ENCODE measurements around the gene ZNF556. TPM values are rescaled to one million over a fixed set of nuclear protein-coding genes. Genes with fewer than 3 reads are reported as not detected.

The ZNF556 gene
- total RNA-seq, 1 experiment from 2014 or later: not detected

DNA sequence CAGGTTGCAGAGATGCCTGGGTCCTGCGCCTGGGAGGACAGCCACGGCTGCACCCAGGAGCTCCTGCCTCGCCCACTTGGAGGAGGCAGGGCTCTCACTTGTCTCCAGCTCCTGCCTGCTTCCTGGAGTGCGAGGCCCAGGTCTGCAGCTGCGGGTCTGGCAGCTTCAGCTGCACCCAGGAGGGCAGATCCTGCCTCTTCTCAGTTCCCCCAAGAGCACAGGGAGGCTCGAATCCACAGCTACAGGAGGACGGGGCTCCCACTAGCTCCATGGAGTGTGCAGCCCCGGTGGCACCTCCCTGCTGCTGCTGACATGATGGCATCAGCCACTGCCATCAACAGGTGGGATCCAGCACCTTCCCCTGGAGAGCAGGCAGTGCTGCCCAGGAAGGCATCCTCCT, 43.0 kb upstream of the ZNF556 start:
- TF ChIP-seq POLR2AphosphoS5 (IDR thresholded peaks at IDR 0.05; ENCODE audit: low read depth, low read length) (no peak), SIN3A (IDR thresholded peaks at IDR 0.05; ENCODE audit: borderline replicate concordance, insufficient read depth, low read depth, low read length) (no peak), TCF7L2 (IDR thresholded peaks at IDR 0.05; ENCODE audit: low read depth, low read length) (no peak), CTCF (IDR thresholded peaks at IDR 0.05) (no peak), REST (IDR thresholded peaks at IDR 0.05; ENCODE audit: insufficient read depth in 1 of 2, low read depth in 2 of 2, low read length in 1 of 2) (no peak)
- Histone ChIP-seq H3K27me3 (ENCODE audit: control insufficient read depth, insufficient read depth, low read length) (no peaks in the 10 kb centered on the region), H3K27ac (ENCODE audit: low read length) (no peak overlapping the region), H3K4me3 (ENCODE audit: low read depth in 2 of 2, low read length in 2 of 2) (no peak overlapping the region), H3K9me3 (ENCODE audit: control insufficient read depth, insufficient read depth, low read depth, low read length) (no peaks in the 10 kb centered on the region; the same call in 1 of the 2 replicates), H3K36me3 (ENCODE audit: control insufficient read depth, insufficient read depth, low read length) (no peaks in the 10 kb centered on the region), H3K4me1 (ENCODE audit: control insufficient read depth, insufficient read depth, low read length) (no peaks in the 10 kb centered on the region)
- ChIA-PET POLR2A (interaction anchor here (0.5 to 0.6 kb wide), 2 partner anchors 296 to 326 kb away, joined by 3 read pairs; no protein-coding TSS in a partner anchor), CTCF (interaction anchor here (1.1 kb wide), 2 partner anchors 37 to 48 kb away, joined by 3 read pairs; no protein-coding TSS in a partner anchor)
- DNase-seq (ENCODE audit: low read depth, low spot score) (no peak), ATAC-seq (no peak)
- intact Hi-C loops (cut with micrococcal nuclease; ENCODE audit: unreplicated experiment): no loop called here
- BruUV-seq (replicated peaks): no TSS peak
- in situ Hi-C loops (cut with HindIII; ENCODE audit: low pct_unique_long_range_greater_than_20kb, low sequenced_read_pairs): no loop called here

DNA sequence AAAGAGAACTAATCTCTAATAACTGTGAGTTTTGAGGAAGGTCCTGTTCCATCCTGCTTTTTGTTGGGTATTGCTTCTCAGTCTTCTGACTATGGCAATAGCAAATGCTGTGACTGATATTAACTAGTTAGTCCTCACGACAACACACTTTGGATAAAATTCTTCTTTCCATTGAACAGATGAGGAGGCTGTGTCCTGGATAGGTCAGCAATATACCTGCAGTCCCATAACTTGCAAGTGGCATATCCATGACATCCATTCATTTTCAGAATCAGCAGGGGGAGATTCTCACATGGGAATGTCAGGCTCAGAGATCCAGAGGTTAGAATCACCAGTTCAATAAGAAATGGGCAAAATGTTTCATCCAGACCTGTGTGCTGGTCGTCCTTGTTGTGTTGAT, 40.1 kb upstream of the ZNF556 start:
- in situ Hi-C loops (cut with HindIII; ENCODE audit: low pct_unique_long_range_greater_than_20kb, low sequenced_read_pairs): no loop called here
- TF ChIP-seq CTCF (IDR thresholded peaks at IDR 0.05) (no peak), TCF7L2 (IDR thresholded peaks at IDR 0.05; ENCODE audit: low read depth, low read length) (no peak), POLR2AphosphoS5 (IDR thresholded peaks at IDR 0.05; ENCODE audit: low read depth, low read length) (no peak), SIN3A (IDR thresholded peaks at IDR 0.05; ENCODE audit: borderline replicate concordance, insufficient read depth, low read depth, low read length) (no peak), REST (IDR thresholded peaks at IDR 0.05; ENCODE audit: insufficient read depth in 1 of 2, low read depth in 2 of 2, low read length in 1 of 2) (no peak)
- Histone ChIP-seq H3K27me3 (ENCODE audit: control insufficient read depth, insufficient read depth, low read length) (no peaks in the 10 kb centered on the region), H3K4me1 (ENCODE audit: control insufficient read depth, insufficient read depth, low read length) (no peaks in the 10 kb centered on the region), H3K36me3 (ENCODE audit: control insufficient read depth, insufficient read depth, low read length) (no peaks in the 10 kb centered on the region), H3K9me3 (ENCODE audit: control insufficient read depth, insufficient read depth, low read depth, low read length) (no peaks in the 10 kb centered on the region; the same call in 1 of the 2 replicates), H3K27ac (ENCODE audit: low read length) (no peak overlapping the region), H3K4me3 (ENCODE audit: low read depth in 2 of 2, low read length in 2 of 2) (no peak overlapping the region)
- no peak for DNase-seq (ENCODE audit: low read depth, low spot score)
- POLR2A ChIA-PET: no interaction called here
- CTCF ChIA-PET: no interaction called here
- ATAC-seq: no peak
- intact Hi-C loops (cut with micrococcal nuclease; ENCODE audit: unreplicated experiment): no loop called here
- no TSS peak for BruUV-seq (replicated peaks)

All from Panc1 (cell line).